Stromal cell of bone marrow (primary cell): ENCODE measurements around the gene COG1.
A peak's percentile ranks its signal among the peaks of the same experiment; 100 is the strongest.

Experiments used
- DNase-seq: peaks from one replicate; pipeline ENCODE4 v3.0.0-alpha.2; 2012; ENCODE audit warnings: low read depth

Gene COG1

GRCh38 chr17:73172252-73172651 is 20.6 kb upstream of the COG1 start:
- no peak for DNase-seq

GRCh38 chr17:73174126-73174525 is 18.7 kb upstream of the COG1 start:
- DNase-seq: no peak

DNA sequence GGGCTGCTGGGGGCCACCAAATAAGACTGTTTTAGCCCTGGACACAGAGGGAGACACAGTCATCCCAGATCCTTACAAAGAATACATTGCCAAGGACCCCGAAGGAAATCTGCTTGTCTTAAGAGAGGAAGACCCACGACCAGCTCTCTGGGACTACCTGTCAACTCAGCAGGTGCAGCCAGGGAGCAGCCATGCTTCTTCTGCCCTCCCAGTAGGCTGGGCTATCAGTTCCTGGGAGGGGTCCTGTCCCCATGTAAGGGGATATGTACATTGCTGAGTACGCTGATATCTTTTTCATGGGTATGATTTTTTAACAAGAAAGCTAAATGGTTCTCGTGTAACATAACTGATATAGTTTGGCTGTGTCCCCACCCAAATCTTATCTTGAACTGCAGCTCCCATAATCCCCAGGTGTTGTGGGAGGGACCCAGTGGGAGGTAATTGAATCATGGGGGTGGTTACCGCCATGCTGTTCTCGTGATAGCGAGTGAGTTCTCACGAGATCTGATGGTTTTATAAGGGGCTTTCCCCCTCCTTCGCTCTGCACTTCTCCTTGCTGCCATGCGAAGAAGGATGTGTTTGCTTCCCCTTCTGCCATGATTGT is 16.8 kb upstream of the COG1 start:
- no peak for DNase-seq

- no peak for DNase-seq
These were observed 13.5 kb upstream of the COG1 start for GRCh38 chr17:73179387-73179786.

GRCh38 chr17:73179878-73180277 is 13.0 kb upstream of the COG1 start:
- DNase-seq: no peak

DNA sequence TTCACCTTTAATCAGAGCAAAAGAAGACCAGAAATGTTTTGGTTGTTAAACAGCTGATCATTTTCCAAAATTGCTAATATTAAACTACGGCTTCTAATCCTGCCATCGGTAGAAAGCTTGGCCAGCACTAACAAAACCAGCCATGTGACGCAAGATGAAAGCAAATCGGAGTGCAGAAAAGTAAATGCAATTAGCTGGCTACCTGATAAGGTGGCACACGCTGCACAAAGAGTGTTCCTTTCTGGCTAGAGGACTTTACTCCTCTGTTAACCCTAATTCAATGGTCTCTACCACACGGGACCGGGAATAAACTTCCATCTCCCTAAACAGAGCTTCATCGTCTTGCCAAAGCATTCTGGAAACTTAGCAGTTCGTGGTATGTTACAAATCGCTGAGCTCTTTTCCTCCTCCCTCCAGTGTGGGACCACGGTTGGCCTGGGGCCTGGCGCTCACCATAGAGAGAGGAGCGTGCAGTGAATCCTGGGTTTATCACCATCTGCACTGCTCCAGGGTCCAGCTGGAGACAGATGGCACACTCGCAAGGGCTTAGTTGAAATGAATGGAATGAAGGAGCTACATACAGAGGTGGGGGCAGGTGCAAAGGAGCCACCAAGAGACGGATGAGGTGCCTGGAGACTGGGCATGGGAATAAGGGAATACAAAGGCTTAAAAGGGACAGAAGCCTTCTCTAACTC is 10.1 kb upstream of the COG1 start:
- DNase-seq: no peak

- no peak for DNase-seq
These were observed 8.5 kb upstream of the COG1 start for GRCh38 chr17:73184136-73184993.

GRCh38 chr17:73186283-73187050 is 6.4 kb upstream of the COG1 start:
- no peak for DNase-seq

DNA sequence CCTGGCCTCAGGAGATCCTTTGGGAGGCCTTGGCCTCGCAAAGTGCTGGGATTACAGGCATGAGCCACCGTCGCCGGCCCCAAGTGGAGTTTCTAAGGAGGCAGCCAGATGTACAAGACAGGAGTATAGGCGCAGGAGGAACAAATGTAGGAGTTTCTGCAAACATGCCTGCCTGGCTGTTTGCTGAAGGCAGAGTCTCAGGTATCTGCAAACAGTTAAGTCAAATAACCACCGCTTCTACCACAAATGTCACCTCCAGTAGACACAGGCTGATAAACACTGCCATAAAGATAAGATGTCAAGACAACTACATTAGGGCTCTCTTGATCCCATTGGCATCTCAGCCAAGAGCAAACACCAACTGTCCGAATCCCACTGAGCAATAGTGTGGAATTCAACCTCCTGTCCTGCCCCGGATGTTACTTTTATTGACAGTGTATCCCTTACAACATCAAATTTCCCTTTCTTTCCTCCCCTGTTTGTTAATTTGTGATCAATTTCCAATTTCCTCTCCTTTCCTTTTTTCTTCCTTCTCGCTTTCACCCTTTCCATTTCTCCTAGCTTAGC is 5.6 kb upstream of the COG1 start:
- no peak for DNase-seq

GRCh38 chr17:73188011-73188410 is 4.8 kb upstream of the COG1 start:
- no peak for DNase-seq

GRCh38 chr17:73189417-73190099 is 3.3 kb upstream of the COG1 start:
- peak; percentile 41 for DNase-seq

- DNase-seq: peak; percentile 59
These were observed 1.2 kb upstream of the COG1 start for GRCh38 chr17:73191443-73192205.

DNA sequence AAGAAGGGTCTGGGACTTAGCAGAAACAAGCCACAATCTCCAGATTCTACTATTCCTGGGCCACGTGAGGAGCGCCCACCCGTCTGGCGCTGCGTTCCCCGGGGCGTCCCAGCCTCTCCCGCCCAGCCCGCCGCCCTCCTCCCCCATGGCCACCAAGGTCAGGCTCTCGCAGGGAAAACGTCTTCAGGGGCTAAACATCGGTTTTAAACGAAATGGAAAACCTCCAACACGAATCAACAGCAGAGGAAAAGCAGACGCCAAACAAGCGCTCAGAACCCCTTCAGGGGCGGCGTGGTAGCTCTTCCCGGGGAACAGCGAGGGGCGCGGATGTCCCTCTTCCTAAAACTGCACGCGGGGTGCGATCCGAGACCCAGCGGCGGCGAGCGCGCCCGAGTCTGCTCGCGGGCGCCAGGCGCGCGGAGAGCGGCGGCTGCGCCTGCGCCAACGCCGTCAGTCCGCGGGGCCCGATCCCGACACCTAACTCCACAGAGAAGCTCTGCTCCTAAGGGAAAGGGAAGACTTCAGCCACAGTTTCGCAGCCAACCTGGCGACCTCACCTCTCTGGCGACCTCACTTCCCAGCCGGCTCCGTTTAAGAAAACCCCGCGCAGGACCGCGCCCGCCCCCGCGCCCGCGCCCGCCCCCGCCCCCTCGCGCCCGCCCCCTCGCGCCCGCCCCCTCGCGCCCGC is 505 bp upstream of the COG1 start:
- DNase-seq: peak; percentile 39

- DNase-seq: no peak
These were observed 1.8 kb downstream of the COG1 start for GRCh38 chr17:73194514-73195222.

DNA sequence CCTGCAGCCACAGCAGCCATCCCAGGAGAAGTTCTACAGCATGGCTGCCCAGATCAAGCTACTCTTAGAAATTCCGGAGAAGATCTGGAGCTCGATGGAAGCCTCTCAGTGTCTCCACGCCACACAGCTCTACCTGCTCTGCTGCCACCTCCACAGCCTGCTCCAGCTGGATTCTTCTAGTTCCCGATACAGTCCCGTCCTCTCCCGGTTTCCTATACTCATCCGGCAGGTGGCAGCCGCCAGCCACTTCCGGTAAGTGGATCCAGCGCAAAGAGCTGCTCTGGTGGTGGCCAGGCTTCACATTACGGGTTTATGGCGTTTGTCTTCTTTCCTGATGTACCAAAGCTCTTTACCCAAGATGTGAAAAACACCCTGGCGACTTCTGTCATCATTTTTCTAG is 3.6 kb downstream of the COG1 start:
- DNase-seq: no peak

- DNase-seq: no peak
These were observed 4.3 kb downstream of the COG1 start for GRCh38 chr17:73197161-73197560.

GRCh38 chr17:73198201-73198929 is 5.5 kb downstream of the COG1 start:
- no peak for DNase-seq

GRCh38 chr17:73198930-73199260 is 6.0 kb downstream of the COG1 start:
- no peak for DNase-seq
